Measurements from ENCODE around the gene TCF12. TPM values are rescaled to one million over a fixed set of nuclear protein-coding genes. Genes with fewer than 3 reads are reported as not detected.

The TCF12 gene
- polyA plus RNA-seq, 1 experiment, result 447 TPM

DNA sequence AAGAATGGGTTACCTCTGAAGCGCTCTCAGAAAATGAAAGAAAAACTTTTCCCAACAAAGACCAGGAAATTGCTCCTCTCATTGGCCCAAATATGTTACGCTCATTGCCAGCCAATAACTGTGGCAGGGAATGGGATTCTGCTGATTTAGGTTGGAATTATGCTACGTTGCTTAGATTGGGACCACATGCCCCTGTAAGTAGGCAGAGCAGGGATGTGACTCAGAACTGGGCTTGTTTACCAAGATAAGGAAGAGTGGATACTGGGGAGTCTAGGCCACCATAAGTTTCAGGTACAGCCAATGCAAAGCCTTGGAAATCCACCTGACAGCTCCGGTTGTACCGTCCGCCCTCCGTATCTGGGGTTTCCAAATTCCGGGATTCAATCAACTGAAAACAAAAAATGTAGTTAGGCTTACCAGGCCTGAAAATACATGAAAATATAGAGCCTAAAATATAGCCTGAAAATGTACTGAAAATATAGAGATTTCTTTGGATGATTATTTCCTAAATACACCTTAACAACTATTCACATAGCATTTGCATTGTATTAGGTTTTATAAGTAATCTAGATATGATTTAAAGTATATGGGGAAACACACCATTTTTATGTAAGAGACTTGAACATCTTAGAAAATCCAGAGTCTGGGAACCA, 1.5 kb upstream of the TCF12 start:
- H3K27ac ChIP-seq (ENCODE audit: low read depth, low read length), result no peak overlapping the region
- peak overlapping the region; percentile 87; the same call in 1 of the 2 replicates for H3K4me3 ChIP-seq (ENCODE audit: low read depth, low read length)
- TF ChIP-seq, protein P1, sequence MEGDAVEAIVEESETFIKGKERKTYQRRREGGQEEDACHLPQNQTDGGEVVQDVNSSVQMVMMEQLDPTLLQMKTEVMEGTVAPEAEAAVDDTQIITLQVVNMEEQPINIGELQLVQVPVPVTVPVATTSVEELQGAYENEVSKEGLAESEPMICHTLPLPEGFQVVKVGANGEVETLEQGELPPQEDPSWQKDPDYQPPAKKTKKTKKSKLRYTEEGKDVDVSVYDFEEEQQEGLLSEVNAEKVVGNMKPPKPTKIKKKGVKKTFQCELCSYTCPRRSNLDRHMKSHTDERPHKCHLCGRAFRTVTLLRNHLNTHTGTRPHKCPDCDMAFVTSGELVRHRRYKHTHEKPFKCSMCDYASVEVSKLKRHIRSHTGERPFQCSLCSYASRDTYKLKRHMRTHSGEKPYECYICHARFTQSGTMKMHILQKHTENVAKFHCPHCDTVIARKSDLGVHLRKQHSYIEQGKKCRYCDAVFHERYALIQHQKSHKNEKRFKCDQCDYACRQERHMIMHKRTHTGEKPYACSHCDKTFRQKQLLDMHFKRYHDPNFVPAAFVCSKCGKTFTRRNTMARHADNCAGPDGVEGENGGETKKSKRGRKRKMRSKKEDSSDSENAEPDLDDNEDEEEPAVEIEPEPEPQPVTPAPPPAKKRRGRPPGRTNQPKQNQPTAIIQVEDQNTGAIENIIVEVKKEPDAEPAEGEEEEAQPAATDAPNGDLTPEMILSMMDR (IDR thresholded peaks at IDR 0.05; ENCODE audit: low read depth, low read length), result no peak
- H3K27me3 ChIP-seq (ENCODE audit: control insufficient read depth, insufficient read depth, low read length), result no peaks in the 10 kb centered on the region
- CTCF ChIA-PET, result interaction anchor here (1.0 kb wide), 1 partner anchor 625 kb away, joined by 3 read pairs; no protein-coding TSS in a partner anchor
- no peak for DNase-seq (ENCODE audit: low read depth, low spot score)
- POLR2A ChIA-PET, result no interaction called here
- H3K9me3 ChIP-seq (ENCODE audit: control insufficient read depth, insufficient read depth, low read length), result peaks cover 3% of the 10 kb centered on the region; the same call in 1 of the 2 replicates

DNA sequence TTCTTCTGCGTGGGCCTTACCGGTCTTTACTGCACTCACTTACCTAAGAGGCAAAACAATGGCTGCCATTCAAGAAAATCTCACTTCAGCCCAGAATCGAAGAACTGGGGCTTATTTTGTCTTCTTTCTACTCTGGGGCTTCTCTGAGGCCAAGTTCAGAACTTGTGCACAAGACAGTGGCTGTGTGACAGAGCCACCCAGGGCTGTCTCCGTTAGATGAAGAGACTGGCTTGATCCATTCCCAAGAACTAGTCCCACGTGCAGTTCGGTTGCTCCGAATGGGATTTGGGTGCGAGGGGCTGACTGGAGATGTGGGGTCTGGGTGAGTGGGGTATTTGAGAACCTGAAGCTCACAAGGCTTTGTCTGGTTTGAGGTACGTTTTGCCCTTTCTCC, 795 bp upstream of the TCF12 start:
- DNase-seq (ENCODE audit: low read depth, low spot score), result no peak
- TF ChIP-seq, protein P1 (IDR thresholded peaks at IDR 0.05; ENCODE audit: low read depth, low read length), result no peak
- no peak overlapping the region for H3K27ac ChIP-seq (ENCODE audit: low read depth, low read length)
- H3K4me3 ChIP-seq (ENCODE audit: low read depth, low read length), result peak overlapping the region; percentile 87
- H3K9me3 ChIP-seq (ENCODE audit: control insufficient read depth, insufficient read depth, low read length), result peaks cover 3% of the 10 kb centered on the region; the same call in 1 of the 2 replicates
- ChIA-PET CTCF (interaction anchor here (0.6 to 1.0 kb wide), 8 partner anchors 10 to 1045 kb away, joined by 3 to 5 read pairs (median 3); no protein-coding TSS in a partner anchor), POLR2A (interaction anchor here (0.6 to 2.0 kb wide), 6 partner anchors 20 to 301 kb away, joined by 3 to 27 read pairs (median 3); no protein-coding TSS in a partner anchor)
- no peaks in the 10 kb centered on the region for H3K27me3 ChIP-seq (ENCODE audit: control insufficient read depth, insufficient read depth, low read length)

- H3K4me3 ChIP-seq (ENCODE audit: low read depth, low read length), result peak overlapping the region; percentile 87
- TF ChIP-seq, protein P1 (IDR thresholded peaks at IDR 0.05; ENCODE audit: low read depth, low read length), result no peak
- no peak overlapping the region for H3K27ac ChIP-seq (ENCODE audit: low read depth, low read length)
- H3K27me3 ChIP-seq (ENCODE audit: control insufficient read depth, insufficient read depth, low read length), result no peaks in the 10 kb centered on the region
- no peak for DNase-seq (ENCODE audit: low read depth, low spot score)
- H3K9me3 ChIP-seq (ENCODE audit: control insufficient read depth, insufficient read depth, low read length), result peaks cover 3% of the 10 kb centered on the region; the same call in 1 of the 2 replicates
- POLR2A ChIA-PET, result interaction anchor here (1.0 to 2.0 kb wide), 3 partner anchors 32 to 299 kb away, joined by 3 to 27 read pairs (median 3); no protein-coding TSS in a partner anchor
- CTCF ChIA-PET, result interaction anchor here (1.0 kb wide), 1 partner anchor 226 kb away, joined by 3 read pairs; no protein-coding TSS in a partner anchor
Observed at GRCh38 chr15:56919031-56919608, 676 bp downstream of the TCF12 start.

GRCh38 chr15:56919609-56920366, 1.3 kb downstream of the TCF12 start:
- Histone ChIP-seq H3K4me3 (ENCODE audit: low read depth, low read length) (peak overlapping the region; percentile 87), H3K27ac (ENCODE audit: low read depth, low read length) (no peak overlapping the region), H3K9me3 (ENCODE audit: control insufficient read depth, insufficient read depth, low read length) (peaks cover 3% of the 10 kb centered on the region; the same call in 1 of the 2 replicates), H3K27me3 (ENCODE audit: control insufficient read depth, insufficient read depth, low read length) (no peaks in the 10 kb centered on the region)
- ChIA-PET CTCF (interaction anchor here (0.8 to 1.0 kb wide), 2 partner anchors 219 to 226 kb away, joined by 3 to 5 read pairs; no protein-coding TSS in a partner anchor), POLR2A (no interaction called here)
- DNase-seq (ENCODE audit: low read depth, low spot score), result no peak
- TF ChIP-seq, protein P1 (IDR thresholded peaks at IDR 0.05; ENCODE audit: low read depth, low read length), result no peak

Data from AG04450 (cell line).